Hepatocyte (in vitro differentiated cells): ENCODE data around the gene KCNN3. TPM values are rescaled to one million over a fixed set of nuclear protein-coding genes. Genes with fewer than 3 reads are reported as not detected.

ENCODE experiments used
- DNase-seq: peaks from one replicate; pipeline ENCODE4 v3.0.0-alpha.2; 2016; ENCODE audit warnings: low spot score
- H2AFZ ChIP-seq: fragments of 200-600 bp; sonication (generic); 2 replicates; pipeline ENCODE4 v1.6.0; 2016; ENCODE audit warnings: antibody characterized with exemption, mild to moderate bottlenecking
- H3K27ac ChIP-seq: fragments of 200-600 bp; sonication (generic); 2 replicates; pipeline ENCODE4 v1.5.1; 2016; ENCODE audit warnings: mild to moderate bottlenecking
- H3K27me3 ChIP-seq: fragments of 200-600 bp; sonication (generic); 2 replicates; pipeline ENCODE4 v1.6.1; 2016
- H3K36me3 ChIP-seq: fragments of 200-600 bp; sonication (generic); replicated peaks from 2 replicates; pipeline ENCODE4 v1.5.1; 2016; ENCODE audit warnings: low read depth; ENCODE audit not compliant: insufficient read depth
- H3K4me1 ChIP-seq: fragments of 200-600 bp; sonication (generic); 2 replicates; pipeline ENCODE4 v1.5.1; 2016; ENCODE audit warnings: mild to moderate bottlenecking, moderate library complexity; ENCODE audit not compliant: insufficient read depth
- H3K4me2 ChIP-seq: fragments of 200-600 bp; sonication (generic); 2 replicates; pipeline ENCODE4 v1.6.0; 2016
- H3K4me3 ChIP-seq: fragments of 200-600 bp; sonication (generic); 2 replicates; pipeline ENCODE4 v1.5.1; 2016; ENCODE audit warnings: mild to moderate bottlenecking
- H3K79me2 ChIP-seq: fragments of 200-600 bp; sonication (generic); 2 replicates; pipeline ENCODE4 v1.6.0; 2017; ENCODE audit warnings: mild to moderate bottlenecking
- H3K9me2 ChIP-seq: fragments of 200-600 bp; sonication (generic); replicated peaks from 2 replicates; pipeline ENCODE4 v1.6.0; 2017; ENCODE audit warnings: mild to moderate bottlenecking; ENCODE audit not compliant: insufficient read depth
- H3K9me3 ChIP-seq: fragments of 200-600 bp; sonication (generic); 2 replicates; pipeline ENCODE4 v1.5.1; 2016; ENCODE audit warnings: low read depth, mild to moderate bottlenecking
- H4K20me1 ChIP-seq: fragments of 200-600 bp; sonication (generic); 2 replicates; pipeline ENCODE4 v1.6.0; 2016; ENCODE audit warnings: mild to moderate bottlenecking; ENCODE audit not compliant: insufficient read depth, poor library complexity, severe bottlenecking
- CTCF ChIP-seq: fragments of 200-600 bp; sonication (generic); IDR thresholded peaks from 2 replicates; pipeline ENCODE4 v1.5.1; 2016; ENCODE audit warnings: antibody characterized with exemption, mild to moderate bottlenecking; ENCODE audit not compliant: poor library complexity
- EZH2 ChIP-seq: fragments of 200-600 bp; sonication (generic); IDR thresholded peaks from 2 replicates; pipeline ENCODE4 v1.6.1; 2016; ENCODE audit warnings: antibody characterized with exemption, mild to moderate bottlenecking, borderline replicate concordance
- EZH2phosphoT487 ChIP-seq: fragments of 200-600 bp; sonication (generic); IDR thresholded peaks from one replicate; pipeline ENCODE4 v1.6.1; 2018; ENCODE audit warnings: antibody characterized with exemption, mild to moderate bottlenecking, low read depth, moderate library complexity; ENCODE audit not compliant: unreplicated experiment, severe bottlenecking
- WGBS: methylation state at CpG from one replicate; pipeline ENCODE4 v1.1.6; 2016; ENCODE audit warnings: low lambda C conversion rate; ENCODE audit errors: missing lambda C conversion rate; 5-methylcytosine and 5-hydroxymethylcytosine counted together
- polyA plus RNA-seq: library from polyadenylated mRNA; unstranded; fragments of >200 nt; fragmentation: Nextera tagmentation; extraction: Ambion mirVana; gene quantifications from 2 replicates; pipeline ENCODE4 v1.2.1, GENCODE V29; 2016
- total RNA-seq: library from RNA; depleted of rRNA; stranded (reverse); fragments of >200 nt; gene quantifications from 2 replicates; pipeline ENCODE4 v1.2.3, GENCODE V29; 2014

KCNN3 gene
- total and polyA plus RNA-seq, 2 experiments from 2014 or later = 0.56 to 0.67 TPM

- TF ChIP-seq CTCF (no peak), EZH2phosphoT487 (no peak)
- Histone ChIP-seq H3K4me3 (no peak overlapping the region), H3K79me2 (no peaks in the 10 kb centered on the region), H3K9me2 (no peaks in the 10 kb centered on the region), H2AFZ (no peak overlapping the region), H3K27me3 (no peaks in the 10 kb centered on the region), H3K4me1 (peaks cover 28% of the 10 kb centered on the region), H4K20me1 (no peaks in the 10 kb centered on the region), H3K9me3 (no peaks in the 10 kb centered on the region), H3K4me2 (no peak overlapping the region), H3K27ac (no peak overlapping the region), H3K36me3 (no peaks in the 10 kb centered on the region)
- DNase-seq = no peak
- 89% methylated on average over 4 of the region's 4 CpGs for WGBS
These were observed 21.1 kb downstream of the KCNN3 start for GRCh38 chr1:154848983-154849382.

- TF ChIP-seq EZH2phosphoT487 = no peak
- no peak for TF ChIP-seq EZH2
- no peak for TF ChIP-seq CTCF
- Histone ChIP-seq H3K27me3 (no peaks in the 10 kb centered on the region), H3K36me3 (no peaks in the 10 kb centered on the region), H3K27ac (peak overlapping the region; percentile 73), H3K9me3 (no peaks in the 10 kb centered on the region), H2AFZ (no peak overlapping the region), H3K79me2 (no peaks in the 10 kb centered on the region), H3K9me2 (no peaks in the 10 kb centered on the region), H4K20me1 (no peaks in the 10 kb centered on the region), H3K4me1 (peaks cover 28% of the 10 kb centered on the region), H3K4me3 (no peak overlapping the region), H3K4me2 (peak overlapping the region; percentile 49)
- peak; percentile 78 for DNase-seq
- WGBS = 73% methylated on average over 13 of the region's 13 CpGs
These were observed 22.2 kb downstream of the KCNN3 start for GRCh38 chr1:154847891-154848290.

GRCh38 chr1:154846565-154847442 lies 23.3 kb downstream of the KCNN3 start:
- TF ChIP-seq CTCF (no peak), EZH2 (no peak), EZH2phosphoT487 (no peak)

More at GRCh38 chr1:154846565-154847442, 23.3 kb downstream of the KCNN3 start:
- Histone ChIP-seq H3K79me2 (no peaks in the 10 kb centered on the region), H3K9me3 (no peaks in the 10 kb centered on the region), H3K27ac (peak overlapping the region; percentile 72), H3K36me3 (no peaks in the 10 kb centered on the region), H3K4me3 (no peak overlapping the region), H2AFZ (no peak overlapping the region), H3K9me2 (no peaks in the 10 kb centered on the region), H3K27me3 (no peaks in the 10 kb centered on the region), H3K4me2 (peak overlapping the region; percentile 44), H3K4me1 (peaks cover 28% of the 10 kb centered on the region), H4K20me1 (no peaks in the 10 kb centered on the region)
- DNase-seq = no peak
- 80% methylated on average over 19 of the region's 19 CpGs for WGBS
